HepG2 (cell line): Measurements from ENCODE around the gene YAP1. TPM values are rescaled to one million over a fixed set of nuclear protein-coding genes. Genes with fewer than 3 reads are reported as not detected.
A peak's percentile ranks its signal among the peaks of the same experiment; 100 is the strongest.

Experiments used
- ATAC-seq: fragments of 200-7000 bp; cut with Tn5 transposase; 3 replicates; pipeline ENCODE4 v1.9.1; 2020; ENCODE audit warnings: mild to moderate bottlenecking, moderate library complexity
- BruUV-seq: library from RNA; stranded (reverse); fragments of 400-500 nt; replicated peaks from 2 replicates; lab custom pipeline; 2021; lab: Mats Ljungman, UMichigan
- CTCF ChIA-PET: fragments of 300-600 bp; formaldehyde crosslinking; extraction: SDS; loops from one replicate; lab custom pipeline; 2021; ENCODE audit warnings: low total read pairs, inconsistent platforms, low intra/inter-chr PET ratio; lab: Yijun Ruan, JAX
- POLR2A ChIA-PET: fragments of 350-600 bp; sonication (Branson Sonifier 250); formaldehyde crosslinking; loops from one replicate; lab custom pipeline; 2020; ENCODE audit warnings: antibody characterized with exemption, inconsistent platforms; lab: Yijun Ruan, JAX
- DNase-seq: peaks from one replicate; pipeline ENCODE4 v3.0.0-alpha.2; 2015; ENCODE audit warnings: low spot score
- FAIRE-seq: peaks from 3 replicates; lab custom pipeline; 2011; peaks lifted over from hg19 to GRCh38; lab: Jason Lieb, UNC
- H2AFZ ChIP-seq: one replicate; pipeline ENCODE4 v1.6.1; 2011; ENCODE audit warnings: low read length, inconsistent platforms
- H3K27ac ChIP-seq: fragments of 300-600 bp; 3 replicates; pipeline ENCODE4 v1.8.0; 2011; ENCODE audit warnings: mixed run types, mild to moderate bottlenecking, mixed read lengths, low read length, inconsistent platforms; ENCODE audit not compliant: insufficient read depth; ENCODE audit errors: extremely low read length
- H3K27me3 ChIP-seq, 2 experiments: fragments of 200-600 bp in 1 of 2; 2 replicates in 1 of 2; 3 replicates in 1 of 2; pipeline versions ENCODE4 v1.6.0 to v1.8.0; 2011; ENCODE audit warnings: low read length in 2 of 2, mild to moderate bottlenecking in 2 of 2, moderate library complexity in 2 of 2, inconsistent platforms in 1 of 2; ENCODE audit not compliant: insufficient read depth in 2 of 2, control insufficient read depth in 1 of 2
- H3K36me3 ChIP-seq, 2 experiments: fragments of 200-600 bp in 1 of 2; replicated peaks in 1 of 2; 2 replicates in 1 of 2; 3 replicates in 1 of 2; pipeline versions ENCODE4 v1.5.1 to v1.8.0; 2011; ENCODE audit warnings: low read length in 2 of 2, inconsistent platforms in 1 of 2; ENCODE audit not compliant: insufficient read depth in 2 of 2, control insufficient read depth in 1 of 2
- H3K4me1 ChIP-seq: 2 replicates; pipeline ENCODE4 v1.5.1; 2012; ENCODE audit warnings: low read length, inconsistent platforms; ENCODE audit not compliant: insufficient read depth
- H3K4me2 ChIP-seq: 2 replicates; pipeline ENCODE4 v1.6.0; 2011; ENCODE audit warnings: low read depth, low read length, inconsistent platforms
- H3K4me3 ChIP-seq, 3 experiments: fragments of 200-600 bp in 1 of 3; sonication (generic), shearing (Covaris generic) in 1 of 3; replicated peaks in 1 of 3; 2 replicates each; pipeline ENCODE4 v1.5.1; 2011 to 2016; ENCODE audit warnings: low read length in 3 of 3, inconsistent platforms in 2 of 3, low read depth in 2 of 3, mild to moderate bottlenecking in 2 of 3, control low read depth in 1 of 3, mixed read lengths in 1 of 3; ENCODE audit not compliant: insufficient read depth in 1 of 3
- H3K79me2 ChIP-seq: one replicate; pipeline ENCODE4 v1.6.1; 2011; ENCODE audit warnings: low read length, inconsistent platforms; ENCODE audit not compliant: insufficient read depth
- H3K9ac ChIP-seq: 2 replicates; pipeline ENCODE4 v1.6.0; 2011; ENCODE audit warnings: mild to moderate bottlenecking, low read depth, low read length, inconsistent platforms; ENCODE audit not compliant: insufficient read depth
- H3K9me3 ChIP-seq: 2 replicates; pipeline ENCODE4 v1.5.1; 2012; ENCODE audit warnings: mild to moderate bottlenecking, low read length
- H4K20me1 ChIP-seq: 2 replicates; pipeline ENCODE4 v1.6.0; 2011; ENCODE audit warnings: inconsistent platforms, mild to moderate bottlenecking, low read length, moderate library complexity; ENCODE audit not compliant: insufficient read depth
- ATF1 ChIP-seq: IDR thresholded peaks from 2 replicates; pipeline ENCODE4 v1.6.1; 2016; ENCODE audit warnings: mild to moderate bottlenecking, control low read depth
- MIXL1 ChIP-seq: IDR thresholded peaks from 2 replicates; pipeline ENCODE4 v1.6.1; 2016
- RXRB ChIP-seq: IDR thresholded peaks from 2 replicates; pipeline ENCODE4 v1.6.1; 2016; ENCODE audit warnings: borderline replicate concordance, missing genetic modification reagents, missing compliant biosample characterization
- ZNF232 ChIP-seq: sonication (generic); formaldehyde crosslinking; IDR thresholded peaks from 2 replicates; pipeline ENCODE4 v1.4.0; 2020; ENCODE audit warnings: missing genetic modification reagents, borderline replicate concordance
- WGBS: methylation state at CpG from one replicate; pipeline ENCODE4 v1.1.6; 2017; ENCODE audit warnings: low lambda C conversion rate; 5-methylcytosine and 5-hydroxymethylcytosine counted together
- in situ Hi-C: cut with HindIII; loops from 2 replicates; pipeline ENCODE4 v1.10.0; 2017; ENCODE audit warnings: low pct_unique_long_range_greater_than_20kb; ENCODE audit not compliant: extremely low pct_ligation_motif_present
- intact Hi-C: fragments of 100-400 bp; cut with micrococcal nuclease; formaldehyde crosslinking; loops from one replicate; pipeline ENCODE4 v1.10.0; 2022; ENCODE audit not compliant: unreplicated experiment
- polyA plus RNA-seq, 8 experiments: library from polyadenylated mRNA; depleted of rRNA in 3 of 8; stranded (reverse) in 7 of 8; unstranded in 1 of 8; fragments of >200 nt; fragmentation: Illumina TruSeq in 4 of 8; extraction: Trizol in 4 of 8; gene quantifications; 2 replicates each; pipeline versions ENCODE4 v1.2.1 to v1.2.3, GENCODE V29; 2011 to 2016; ENCODE audit warnings: low read depth in 4 of 8, missing spikeins in 1 of 8, mixed read lengths in 1 of 8; ENCODE audit not compliant: insufficient read depth in 1 of 8
- total RNA-seq, 5 experiments: library from RNA; depleted of rRNA; stranded (reverse); fragments of >200 nt; fragmentation: Illumina TruSeq; extraction: Trizol; gene quantifications; 2 replicates each; pipeline ENCODE4 v1.2.3, GENCODE V29; 2016; ENCODE audit warnings: low read depth in 1 of 5
- TF ChIP-seq, protein P1 (sequence below): sonication (generic); formaldehyde crosslinking; IDR thresholded peaks from 2 replicates; pipeline ENCODE4 v1.5.0; 2020; ENCODE audit warnings: mild to moderate bottlenecking, low read depth, missing genetic modification reagents, borderline replicate concordance
- TF ChIP-seq, protein P2 (sequence below): sonication (generic); formaldehyde crosslinking; IDR thresholded peaks from 2 replicates; pipeline ENCODE4 v1.5.0; 2020; ENCODE audit warnings: missing genetic modification reagents
- TF ChIP-seq, protein P3 (sequence below): sonication (generic); formaldehyde crosslinking; IDR thresholded peaks from 2 replicates; pipeline ENCODE4 v1.4.0; 2020; ENCODE audit warnings: missing genetic modification reagents, borderline replicate concordance

The YAP1 gene
- total and polyA plus RNA-seq, 2 of the 13 experiments (the other 11 are each of a cell fraction or from before 2014, with no cell fraction given) = 59.5 to 91.0 TPM

DNA sequence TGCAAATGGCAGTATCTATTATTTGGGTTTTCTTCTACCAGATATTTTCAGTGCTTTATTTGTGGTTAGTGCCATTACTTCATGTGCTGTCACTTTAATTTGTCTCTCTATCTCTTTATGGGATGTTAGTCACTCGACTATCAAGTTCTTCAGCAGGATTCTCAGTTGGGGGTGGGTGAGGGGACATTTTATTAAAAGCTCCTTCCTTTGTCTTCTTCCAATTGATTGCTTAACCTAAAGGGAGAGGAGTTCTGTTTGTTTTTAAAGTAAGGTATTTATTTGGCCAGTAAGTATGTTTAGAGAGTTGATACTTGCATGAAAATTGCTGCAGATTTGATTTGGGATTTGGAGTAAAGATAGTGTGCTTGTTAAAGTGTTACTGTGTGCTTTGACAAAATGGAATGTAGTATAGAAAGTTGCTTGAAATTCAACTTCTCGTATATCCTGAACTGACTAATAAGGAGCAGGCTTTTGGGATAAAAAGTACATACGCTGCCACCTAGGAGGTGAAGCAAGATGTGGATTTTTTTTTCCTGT, 10.3 kb downstream of the YAP1 start:
- Histone ChIP-seq H3K27me3 (no peaks in the 10 kb centered on the region), H4K20me1 (peaks cover 23% of the 10 kb centered on the region), H3K36me3 (peaks cover 11 to 29% of the 10 kb centered on the region in 2 experiments), H3K79me2 (peaks cover 97% of the 10 kb centered on the region)
- FAIRE-seq = peak; percentile 26
- 83% methylated on average over 3 of the region's 3 CpGs for WGBS
- TF ChIP-seq MIXL1 (CRISPR knock-in tag) (no peak), ATF1 (CRISPR knock-in tag) (0 out of 2 replicates have a peak, but pooled peaks have one; percentile 20), RXRB (CRISPR knock-in tag) (no peak), ZNF232 (CRISPR knock-in tag) (no peak)
- TF ChIP-seq, protein P1, sequence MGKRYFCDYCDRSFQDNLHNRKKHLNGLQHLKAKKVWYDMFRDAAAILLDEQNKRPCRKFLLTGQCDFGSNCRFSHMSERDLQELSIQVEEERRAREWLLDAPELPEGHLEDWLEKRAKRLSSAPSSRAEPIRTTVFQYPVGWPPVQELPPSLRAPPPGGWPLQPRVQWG (CRISPR knock-in tag) = no peak
- TF ChIP-seq, protein P2, sequence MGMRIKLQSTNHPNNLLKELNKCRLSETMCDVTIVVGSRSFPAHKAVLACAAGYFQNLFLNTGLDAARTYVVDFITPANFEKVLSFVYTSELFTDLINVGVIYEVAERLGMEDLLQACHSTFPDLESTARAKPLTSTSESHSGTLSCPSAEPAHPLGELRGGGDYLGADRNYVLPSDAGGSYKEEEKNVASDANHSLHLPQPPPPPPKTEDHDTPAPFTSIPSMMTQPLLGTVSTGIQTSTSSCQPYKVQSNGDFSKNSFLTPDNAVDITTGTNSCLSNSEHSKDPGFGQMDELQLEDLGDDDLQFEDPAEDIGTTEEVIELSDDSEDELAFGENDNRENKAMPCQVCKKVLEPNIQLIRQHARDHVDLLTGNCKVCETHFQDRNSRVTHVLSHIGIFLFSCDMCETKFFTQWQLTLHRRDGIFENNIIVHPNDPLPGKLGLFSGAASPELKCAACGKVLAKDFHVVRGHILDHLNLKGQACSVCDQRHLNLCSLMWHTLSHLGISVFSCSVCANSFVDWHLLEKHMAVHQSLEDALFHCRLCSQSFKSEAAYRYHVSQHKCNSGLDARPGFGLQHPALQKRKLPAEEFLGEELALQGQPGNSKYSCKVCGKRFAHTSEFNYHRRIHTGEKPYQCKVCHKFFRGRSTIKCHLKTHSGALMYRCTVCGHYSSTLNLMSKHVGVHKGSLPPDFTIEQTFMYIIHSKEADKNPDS = no peak
- TF ChIP-seq, protein P3, sequence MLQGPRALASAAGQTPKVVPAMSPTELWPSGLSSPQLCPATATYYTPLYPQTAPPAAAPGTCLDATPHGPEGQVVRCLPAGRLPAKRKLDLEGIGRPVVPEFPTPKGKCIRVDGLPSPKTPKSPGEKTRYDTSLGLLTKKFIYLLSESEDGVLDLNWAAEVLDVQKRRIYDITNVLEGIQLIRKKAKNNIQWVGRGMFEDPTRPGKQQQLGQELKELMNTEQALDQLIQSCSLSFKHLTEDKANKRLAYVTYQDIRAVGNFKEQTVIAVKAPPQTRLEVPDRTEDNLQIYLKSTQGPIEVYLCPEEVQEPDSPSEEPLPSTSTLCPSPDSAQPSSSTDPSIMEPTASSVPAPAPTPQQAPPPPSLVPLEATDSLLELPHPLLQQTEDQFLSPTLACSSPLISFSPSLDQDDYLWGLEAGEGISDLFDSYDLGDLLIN (CRISPR knock-in tag) = no peak
- TF ChIP-seq, all 625 proteins: peak for 1
- Histone ChIP-seq H3K9me3 (no peaks in the 10 kb centered on the region), H3K4me2 (no peak overlapping the region), H2AFZ (no peak overlapping the region), H3K27ac (peak overlapping the region; percentile 20), H3K9ac (no peak overlapping the region), H3K4me3 (no peak overlapping the region), H3K4me1 (peaks cover 59% of the 10 kb centered on the region)
- intact Hi-C loops = no loop called here
- in situ Hi-C loops = no loop called here
- DNase-seq = no peak
- ChIA-PET POLR2A (no interaction called here), CTCF (no interaction called here)
- ATAC-seq = no peak
- BruUV-seq = no TSS peak
